DMS79 (cell line): ENCODE data around the gene SIN3A.
"Not testable (repeated sequence)": the region's sequence is repeated elsewhere in the genome, so short reads cannot be mapped to it uniquely, and the experiment has no call there.

ENCODE experiments used
- DNase-seq: peaks from one replicate; lab custom pipeline; 2025; lab: John Stamatoyannopoulos, UW

SIN3A gene

DNA sequence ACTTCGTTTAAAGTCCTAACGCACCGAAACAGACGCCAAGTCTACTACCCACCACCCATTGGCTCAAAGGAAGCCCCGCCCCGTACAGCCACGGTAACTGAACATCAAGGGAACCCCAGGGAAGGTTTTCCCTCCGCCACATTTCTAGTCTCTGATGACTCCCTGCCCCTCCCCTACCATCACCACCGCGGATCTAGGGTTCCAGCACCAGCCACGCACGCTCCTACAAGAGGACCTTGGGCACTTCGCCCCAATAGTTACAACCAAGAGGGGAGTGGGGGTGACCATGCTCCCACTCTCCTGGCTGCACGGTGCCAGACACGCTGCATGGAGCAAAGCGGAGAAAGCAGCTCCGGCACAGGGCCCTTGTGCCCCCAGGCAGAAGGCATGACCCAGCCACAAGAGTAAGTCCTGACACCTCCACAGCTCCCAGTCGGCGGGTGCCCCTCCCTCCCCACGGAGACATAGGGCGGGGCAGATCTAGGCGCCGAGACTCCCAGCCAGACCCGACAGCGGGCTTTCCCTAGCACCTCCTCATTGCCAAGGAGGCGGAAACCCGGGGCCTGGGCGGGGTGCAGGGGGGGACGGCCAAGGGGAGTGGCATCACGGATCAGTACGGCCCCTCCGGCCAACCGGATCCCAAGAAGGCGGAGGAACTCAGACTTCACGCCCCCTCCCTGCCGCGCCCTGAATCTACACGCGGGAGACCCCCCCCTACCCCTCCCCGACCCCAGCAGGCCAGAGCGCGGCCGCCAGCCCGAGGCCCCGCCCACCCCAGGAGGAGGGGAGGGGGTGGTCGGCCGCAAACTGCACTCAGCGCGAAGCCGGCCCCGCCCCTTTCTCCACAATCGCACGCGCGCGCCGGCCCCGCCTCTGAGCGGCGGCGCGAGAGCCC lies 936 bp downstream of the SIN3A start:
- peak; percentile 78 for DNase-seq

DNA sequence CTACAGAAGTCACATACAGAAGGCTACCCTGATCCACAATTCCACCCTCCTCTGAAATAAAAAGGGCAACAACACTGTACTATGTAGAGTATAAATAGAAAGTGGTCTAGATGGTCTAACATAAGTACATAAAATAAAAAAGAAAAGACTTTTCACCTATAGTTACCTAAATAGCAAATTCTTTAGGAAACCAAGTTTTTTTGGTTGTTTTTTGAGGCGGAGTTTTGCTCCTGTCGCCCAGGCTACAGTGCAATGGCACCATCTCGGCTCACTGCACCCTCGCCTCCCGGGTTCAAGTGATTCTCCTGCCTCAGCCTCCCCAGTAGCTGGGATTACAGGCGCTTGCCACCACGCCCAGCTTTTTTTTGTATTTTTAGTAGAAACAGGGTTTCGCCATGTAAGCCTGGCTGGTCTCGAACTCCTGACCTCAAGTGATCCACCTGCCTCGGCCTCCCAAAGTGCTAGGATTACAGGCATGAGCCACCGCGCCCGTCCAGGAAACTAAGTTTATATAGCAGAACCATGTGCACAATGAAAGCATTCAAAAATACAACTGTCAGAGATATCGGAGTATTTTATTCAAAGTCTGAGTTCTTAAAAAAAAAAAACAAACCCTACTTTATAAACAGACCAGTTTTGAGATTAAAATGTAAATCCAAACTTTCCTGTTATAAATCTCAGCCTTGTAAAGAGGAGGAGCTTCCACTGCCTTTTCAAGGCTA lies 1.7 kb downstream of the SIN3A start:
- no peak for DNase-seq

DNA sequence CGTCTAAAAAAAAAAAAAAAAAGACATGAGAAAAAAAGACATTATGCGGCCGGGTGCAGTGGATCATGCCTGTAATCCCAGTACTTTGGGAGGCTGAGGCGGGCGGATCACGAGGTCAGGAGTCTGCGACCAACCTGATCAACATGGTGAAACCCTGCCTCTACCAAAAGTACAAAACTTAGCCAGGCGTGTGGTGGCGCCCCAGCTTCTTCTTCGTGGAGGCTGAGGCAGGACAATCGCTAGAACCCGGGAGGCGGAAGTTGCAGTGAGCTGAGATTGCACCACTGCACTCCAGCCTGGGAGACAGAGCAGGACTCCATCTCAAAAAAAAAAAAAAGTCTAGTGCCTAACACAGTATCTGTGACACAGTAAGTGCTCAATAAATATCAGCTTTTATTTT lies 3.3 kb downstream of the SIN3A start:
- not testable (repeated sequence) for DNase-seq

DNA sequence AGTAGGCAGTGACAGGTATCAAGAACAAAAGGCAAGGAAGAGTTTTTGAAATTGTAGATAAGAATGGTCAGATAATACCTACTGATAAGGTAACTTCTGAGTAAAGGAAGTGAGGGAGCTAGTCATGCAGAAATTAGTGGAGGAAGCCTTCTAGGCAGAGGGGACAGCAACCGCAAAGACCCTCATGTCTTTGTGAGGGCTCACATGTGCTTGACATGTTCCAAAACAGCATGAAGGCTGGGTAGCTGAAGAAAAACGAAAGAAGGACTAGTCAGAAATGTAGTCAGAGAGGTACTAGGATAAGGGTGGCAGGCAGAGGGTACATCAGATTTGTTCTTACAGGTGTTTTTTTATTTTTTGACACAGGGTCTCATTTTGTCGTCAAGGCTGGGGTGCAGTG lies 5.3 kb downstream of the SIN3A start:
- no peak for DNase-seq

DNA sequence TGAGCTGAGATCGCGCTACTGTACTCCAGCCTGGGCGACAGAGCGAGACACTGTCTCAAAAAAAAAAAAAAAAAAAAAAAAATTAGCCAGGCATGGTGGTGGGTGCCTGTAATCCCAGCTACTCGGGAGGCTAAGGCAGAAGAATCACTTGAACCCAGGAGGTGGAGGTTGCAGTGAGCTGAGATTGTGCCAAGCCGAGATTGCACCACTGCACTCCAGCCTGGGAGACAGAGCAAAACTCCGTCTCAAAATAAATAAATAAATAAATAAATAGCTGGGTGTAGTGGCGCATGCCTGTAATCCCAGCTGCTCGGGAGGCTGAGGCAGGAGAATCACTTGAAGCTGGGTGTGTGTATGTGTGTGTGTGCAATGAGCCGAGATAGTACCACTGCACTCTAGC lies 6.2 kb downstream of the SIN3A start:
- DNase-seq: not testable (repeated sequence)

DNA sequence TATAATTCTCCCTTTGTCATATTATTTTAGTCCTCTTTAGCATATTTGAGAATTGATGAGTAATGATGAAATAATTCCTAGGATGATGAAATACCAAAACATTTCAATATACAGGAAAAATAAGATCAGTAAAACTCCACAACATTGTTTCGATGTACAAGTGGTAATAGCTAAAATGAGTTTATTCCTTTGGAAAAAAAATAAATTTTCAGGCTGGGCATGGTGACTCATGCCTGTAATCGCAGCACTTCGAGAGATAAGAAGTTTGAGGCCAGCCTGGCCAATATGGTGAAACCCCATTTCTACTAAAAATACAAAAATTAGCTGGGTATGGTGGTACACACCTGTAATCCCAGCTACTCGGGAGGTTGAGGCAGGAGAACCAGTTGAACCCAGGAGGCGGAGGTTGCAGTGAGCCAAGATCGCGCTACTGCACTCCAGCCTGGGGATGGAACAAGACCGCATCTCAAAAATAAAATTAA lies 7.5 kb downstream of the SIN3A start:
- not testable (repeated sequence) for DNase-seq

DNA sequence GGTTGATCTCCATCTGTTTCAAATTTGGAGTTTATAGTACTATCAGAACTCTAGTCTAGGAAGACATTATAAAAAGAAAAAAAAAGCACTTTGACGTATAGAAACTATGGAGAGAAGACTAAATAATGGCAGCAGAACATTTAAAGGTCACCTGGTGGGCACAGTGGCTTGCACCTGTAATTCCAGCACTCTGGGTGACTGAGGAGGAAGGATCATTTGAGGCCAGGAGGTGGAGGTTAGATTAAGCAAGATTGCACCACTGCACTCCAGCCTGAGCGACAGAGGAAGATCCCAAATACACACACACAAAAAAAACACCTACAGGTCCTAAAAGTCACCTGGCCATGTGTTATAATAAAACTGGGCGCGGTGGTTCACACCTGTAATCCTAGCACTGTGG lies 13.8 kb downstream of the SIN3A start:
- DNase-seq: no peak

DNA sequence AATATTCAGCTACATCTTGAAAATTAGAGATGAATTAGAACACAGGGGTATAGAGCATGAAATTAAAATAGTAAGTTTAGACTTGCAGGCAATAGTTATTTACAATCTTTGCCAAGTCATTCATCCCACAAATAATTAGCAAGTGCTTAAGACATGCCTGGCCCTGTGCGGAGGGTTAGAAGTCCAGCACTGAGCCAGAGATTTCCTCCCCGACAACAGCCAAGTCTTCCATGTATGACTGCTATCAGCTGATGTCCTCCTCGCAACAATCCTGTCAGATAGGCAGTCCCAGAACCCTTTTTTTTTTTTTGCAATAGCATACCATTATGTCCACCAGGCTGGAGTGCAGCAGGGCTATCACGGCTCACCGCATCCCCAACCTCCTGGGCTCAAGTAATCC lies 14.6 kb downstream of the SIN3A start:
- DNase-seq: no peak

DNA sequence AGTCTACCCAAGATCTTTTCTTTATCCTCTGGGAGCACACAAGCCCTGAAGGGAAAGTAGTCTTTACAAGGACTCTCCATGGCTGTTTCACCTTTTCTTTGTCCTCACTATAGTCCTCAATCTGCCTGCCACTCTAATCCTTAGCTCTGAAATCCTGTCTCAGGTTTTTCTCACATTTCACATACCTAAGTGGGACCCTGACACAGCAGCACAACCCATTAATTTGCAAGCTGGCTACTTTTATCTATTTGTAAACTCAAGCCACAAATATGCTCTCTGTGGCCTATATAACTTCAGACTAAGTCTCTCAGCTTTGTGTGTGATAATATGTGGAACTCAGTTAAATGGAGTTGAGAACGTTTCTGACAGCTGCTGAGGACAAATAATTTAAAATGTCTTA lies 19.8 kb downstream of the SIN3A start:
- no peak for DNase-seq

DNA sequence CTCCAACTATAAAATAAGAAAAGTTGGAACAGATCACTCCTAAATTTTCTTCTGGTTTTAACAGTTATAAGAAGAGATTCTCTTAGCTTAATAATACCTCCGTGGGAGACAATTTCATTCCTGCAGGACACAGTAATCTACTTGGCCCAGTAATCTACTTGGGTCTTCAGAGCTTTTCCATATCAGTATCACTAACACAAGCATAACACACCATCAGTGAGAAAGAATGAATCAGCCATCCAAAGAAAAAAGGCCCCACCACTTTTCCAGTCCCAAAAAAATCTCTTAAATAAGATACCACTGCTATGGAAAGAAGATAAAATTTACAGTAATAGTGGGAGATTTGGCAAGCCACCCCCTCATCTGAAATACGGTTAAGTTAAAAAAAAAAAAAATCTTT lies 20.2 kb downstream of the SIN3A start:
- DNase-seq: no peak

DNA sequence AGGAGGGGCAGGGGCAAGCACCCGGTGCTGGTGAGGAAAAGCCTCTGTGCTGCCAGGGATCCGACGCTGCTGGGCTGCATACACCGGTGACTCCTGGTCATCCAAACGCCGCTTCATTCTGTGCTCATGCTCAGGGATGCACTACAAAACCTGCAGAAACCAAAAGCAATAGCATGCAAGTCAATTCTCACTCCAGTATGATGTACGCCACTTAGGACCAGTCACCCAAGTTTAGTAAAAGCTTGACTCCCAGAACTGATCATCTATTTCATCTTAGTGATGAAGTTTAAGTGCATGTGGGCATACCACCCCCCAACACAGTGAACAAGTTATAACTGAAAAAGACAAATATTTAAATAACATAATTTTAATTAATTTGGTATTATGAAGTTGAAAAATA lies 21.2 kb downstream of the SIN3A start:
- DNase-seq: no peak

DNA sequence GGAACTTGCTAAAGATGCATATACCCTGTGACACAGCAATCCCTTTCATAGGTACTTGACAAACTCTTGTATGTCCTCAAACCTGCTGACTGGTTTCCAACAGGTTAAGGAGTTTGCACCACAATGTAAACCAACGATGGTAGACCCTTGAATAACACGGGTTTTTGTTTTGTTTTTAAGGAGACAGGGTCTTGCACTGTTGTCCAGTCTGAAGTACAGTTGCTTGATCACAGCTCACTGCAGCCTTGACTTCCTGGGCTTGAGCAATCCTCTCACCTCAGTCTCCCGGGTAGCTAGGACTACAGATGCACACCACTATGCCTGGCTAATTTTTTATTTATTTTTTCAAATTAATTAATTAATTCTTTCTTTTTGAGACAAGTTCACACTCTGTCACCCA lies 23.3 kb downstream of the SIN3A start:
- no peak for DNase-seq

DNA sequence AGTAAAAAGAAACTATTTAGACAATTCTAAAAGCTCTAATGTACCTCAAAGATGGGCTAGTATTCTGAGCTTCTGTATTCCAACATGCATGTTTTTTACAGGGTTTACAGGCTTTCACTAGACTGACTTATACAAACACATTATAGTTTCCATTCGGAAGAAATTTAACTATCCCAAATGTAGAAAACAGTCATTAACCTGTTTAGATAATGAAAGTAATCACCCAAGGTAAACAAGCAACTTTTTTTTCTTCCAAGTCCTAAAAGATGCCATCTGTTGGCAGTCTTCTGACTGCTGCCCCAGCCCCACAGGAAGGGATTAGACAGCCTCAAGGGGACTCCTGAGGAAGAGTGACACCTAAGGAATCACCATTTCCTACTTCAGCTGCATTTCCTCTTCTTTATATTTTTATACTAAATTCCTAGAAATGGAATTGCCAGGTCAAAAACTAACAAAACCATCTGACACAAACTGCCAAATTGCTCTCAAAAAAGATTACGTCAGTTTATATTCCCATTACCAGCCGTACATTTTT lies 25.5 kb downstream of the SIN3A start:
- no peak for DNase-seq

DNA sequence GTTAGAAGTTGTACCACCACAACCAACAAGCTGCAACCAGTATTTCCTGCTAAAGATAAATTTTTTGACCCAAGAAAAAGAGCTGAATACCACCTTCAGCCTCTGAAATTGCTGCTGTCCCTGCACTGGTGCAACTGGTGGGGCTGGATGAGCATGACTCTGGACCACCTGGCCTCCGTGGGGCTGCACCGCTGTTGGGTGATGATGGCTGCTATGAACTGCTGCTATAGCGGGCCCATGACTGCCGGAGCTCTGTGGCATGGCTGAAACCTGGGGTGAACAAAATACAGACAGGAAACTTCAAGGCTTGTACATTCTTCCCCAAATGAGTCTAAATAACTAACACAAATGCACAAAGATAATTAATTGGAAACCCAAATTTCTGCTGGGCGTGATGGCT lies 28.9 kb downstream of the SIN3A start:
- no peak for DNase-seq

DNA sequence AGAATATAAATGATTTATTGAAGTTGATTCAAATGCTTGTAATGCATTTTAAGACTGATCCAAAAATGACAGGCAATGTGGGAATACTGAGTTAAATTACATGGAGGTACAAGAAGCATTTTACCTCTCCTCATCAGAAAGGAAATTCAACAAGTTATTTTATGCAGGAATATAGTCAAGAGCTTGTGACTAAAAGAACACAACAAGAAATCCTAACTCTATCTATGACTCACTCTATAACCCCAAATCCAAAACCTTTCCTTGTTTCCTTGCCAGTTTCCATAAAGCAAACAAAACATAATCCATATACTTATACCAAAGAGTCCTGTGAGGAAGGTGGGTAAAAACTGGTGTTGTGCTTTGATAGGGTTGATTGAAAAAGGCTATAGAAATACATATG lies 30.8 kb downstream of the SIN3A start:
- DNase-seq: no peak

DNA sequence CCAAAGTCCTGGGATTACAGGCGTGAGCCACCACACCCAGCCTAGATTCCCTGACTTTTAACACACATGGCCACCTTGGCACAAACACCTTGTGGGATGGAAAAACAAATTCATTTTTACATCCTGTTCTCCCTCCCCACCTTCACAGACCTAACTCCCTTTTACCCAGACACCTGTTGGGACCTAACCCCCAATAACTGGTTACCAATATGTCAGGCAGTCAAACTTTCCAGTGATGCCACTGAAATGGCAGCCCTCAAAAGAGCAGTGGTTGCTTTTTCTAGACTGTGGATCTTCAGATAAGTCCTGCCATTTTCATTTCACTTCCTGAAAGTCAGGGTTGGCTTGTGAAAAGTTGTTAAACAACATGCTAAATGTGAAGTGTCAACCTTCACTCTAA lies 34.9 kb downstream of the SIN3A start:
- no peak for DNase-seq

DNA sequence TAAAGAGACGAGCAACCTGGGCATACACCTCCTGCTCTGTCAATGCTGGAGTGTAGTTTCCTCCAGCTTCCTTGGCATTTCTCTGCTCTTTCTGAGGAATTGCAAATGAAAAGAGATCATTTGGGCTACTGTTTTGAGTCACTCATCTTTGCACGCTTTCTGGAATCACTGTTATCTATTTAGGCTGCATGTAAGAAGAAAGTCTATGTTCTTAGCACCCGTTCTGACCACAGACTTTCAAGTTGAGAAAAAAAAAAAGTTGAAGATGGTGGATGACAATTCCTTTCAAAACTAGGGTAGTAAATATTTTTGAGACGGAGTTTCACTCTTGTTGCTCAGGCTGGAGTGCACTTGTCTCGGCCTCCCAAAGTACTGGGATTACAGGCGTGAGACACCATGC lies 41.3 kb downstream of the SIN3A start:
- DNase-seq: no peak

DNA sequence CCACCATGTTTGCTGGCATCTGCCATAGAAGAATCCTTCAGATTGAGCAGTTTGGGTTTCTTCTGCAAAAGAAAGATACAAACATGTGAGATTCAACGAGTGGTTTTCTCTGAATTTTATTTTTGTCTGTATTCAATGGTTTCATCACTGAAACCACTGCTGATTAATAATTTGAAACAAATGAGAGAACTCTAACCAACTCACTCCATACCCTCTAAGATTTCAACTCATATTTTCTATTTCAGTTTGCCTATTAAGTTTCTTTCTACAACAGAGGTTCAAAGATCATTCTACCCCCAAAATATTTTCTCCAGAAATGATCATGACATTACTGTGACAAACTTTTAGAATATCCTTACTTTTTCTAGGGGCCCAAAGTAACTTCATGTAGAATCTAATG lies 44.4 kb downstream of the SIN3A start:
- DNase-seq: no peak

DNA sequence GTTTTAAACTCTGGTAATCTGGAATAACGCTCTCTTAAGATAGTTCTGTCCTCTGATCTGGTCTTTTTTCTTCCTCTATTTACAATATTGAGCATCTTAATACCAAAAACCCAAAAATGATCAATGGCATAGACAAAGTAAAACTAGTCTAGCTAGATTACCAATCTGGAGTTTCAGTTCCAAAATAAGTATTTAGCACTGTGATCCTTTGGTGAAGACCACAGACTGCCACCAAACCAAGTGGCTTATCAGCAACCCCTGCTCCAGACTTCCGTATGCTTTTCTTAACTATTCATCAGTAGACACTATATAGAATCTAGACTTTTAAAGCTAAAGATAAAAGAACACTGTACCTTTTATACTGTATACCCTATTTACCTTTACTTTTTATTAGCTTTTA lies 47.6 kb downstream of the SIN3A start:
- DNase-seq: no peak

DNA sequence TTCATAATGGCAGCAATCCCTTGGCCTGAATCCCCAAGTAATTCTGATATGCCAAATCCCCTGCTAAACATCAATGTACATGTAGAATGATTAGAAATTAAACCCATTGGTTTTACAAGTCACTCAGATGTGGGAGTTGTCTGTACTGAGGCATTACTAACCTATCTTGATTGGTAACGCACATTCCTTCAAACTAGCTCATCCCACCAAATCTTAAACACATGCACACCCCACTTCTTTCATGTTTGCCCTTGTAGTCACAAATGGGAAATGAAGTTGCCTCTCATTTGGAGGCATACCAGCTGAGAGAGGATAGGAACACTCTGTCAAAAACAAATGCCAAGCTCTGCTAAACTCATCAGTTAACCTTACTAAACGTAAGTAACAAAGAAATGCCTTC lies 54.0 kb downstream of the SIN3A start:
- no peak for DNase-seq

DNA sequence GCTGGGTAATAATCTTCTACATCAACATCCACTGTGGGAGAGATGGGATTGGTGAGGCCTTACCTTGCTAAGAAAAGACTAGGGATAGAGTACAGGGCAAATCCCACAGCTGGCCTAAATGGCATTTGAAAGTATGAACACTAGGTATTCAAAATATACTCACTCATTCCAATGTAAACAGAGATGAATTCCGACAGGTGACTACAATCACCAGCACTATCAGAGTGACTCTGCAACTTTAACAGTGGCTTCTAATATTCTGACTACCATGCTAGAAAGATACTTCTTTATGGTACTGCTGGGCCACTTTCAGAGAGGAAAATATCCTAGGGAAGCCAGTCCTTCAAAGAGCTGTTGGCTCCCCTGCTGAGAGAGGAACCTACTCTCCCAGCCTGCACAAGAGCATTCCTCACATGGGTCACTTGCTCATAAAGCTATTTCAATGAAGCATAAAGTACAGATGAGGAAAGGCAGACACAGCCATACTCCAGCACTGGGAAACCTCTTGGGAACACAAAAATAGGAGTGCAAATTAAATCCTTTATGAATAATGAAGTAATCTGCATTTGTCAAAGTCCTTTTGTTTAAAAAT lies 61.6 kb downstream of the SIN3A start:
- peak; percentile 6 for DNase-seq

DNA sequence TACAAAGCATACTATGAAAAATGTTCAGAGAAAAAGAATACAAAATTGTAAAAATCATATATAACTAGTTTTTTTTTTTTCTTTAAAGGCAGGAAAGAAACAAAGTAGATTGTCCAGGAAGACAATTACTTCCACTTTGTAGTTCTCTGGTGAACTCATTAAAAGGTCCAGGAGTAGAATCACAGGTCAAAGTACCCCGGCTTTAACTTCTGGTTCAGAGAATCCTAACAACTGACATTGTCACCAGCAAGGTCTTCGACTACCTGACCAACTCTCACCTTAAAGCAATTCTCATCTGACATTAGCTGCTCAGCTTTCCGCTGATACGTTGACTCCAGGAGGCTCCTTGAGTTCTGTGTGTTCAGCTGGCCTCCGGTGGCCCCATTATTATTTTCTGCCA lies 67.5 kb downstream of the SIN3A start:
- DNase-seq: not testable (repeated sequence)

DNA sequence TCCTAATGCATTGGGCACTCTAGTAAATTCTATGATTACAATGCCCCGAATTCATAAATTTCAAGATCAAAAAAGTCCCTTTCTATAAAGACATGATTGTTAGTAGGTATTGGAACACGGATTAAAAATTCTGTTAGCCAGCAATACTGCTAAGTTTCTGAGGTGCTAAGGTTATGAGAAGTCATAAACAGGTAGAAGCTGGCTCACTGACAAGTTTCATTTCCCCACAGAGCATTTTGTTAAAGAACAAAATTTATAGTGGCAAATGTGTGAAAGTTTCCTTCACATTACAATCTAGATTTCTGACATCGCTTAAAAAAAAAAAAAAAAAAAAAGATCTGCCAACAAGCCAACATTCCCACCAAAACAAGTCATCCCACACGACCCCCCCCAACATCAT lies 70.7 kb downstream of the SIN3A start:
- DNase-seq: no peak
